ENCODE data around the gene RTP4.

GRCh38 chr3:187352581-187353575 lies 15.3 kb upstream of the RTP4 start:
- no peak for TF ChIP-seq CTCF (conservative IDR thresholded peaks at IDR 0.05)
- no peak for TF ChIP-seq ZFX (IDR thresholded peaks at IDR 0.05)

Measured in C4-2B (cell line).